ENCODE measurements around the gene UST.

Gene UST

GRCh38 chr6:148957752-148958151, 210.9 kb downstream of the UST start:
- Histone ChIP-seq H3K27me3 (ENCODE audit: low read length) (no peaks in the 10 kb centered on the region), H3K4me2 (ENCODE audit: low read depth, low read length, poor library complexity, severe bottlenecking) (no peak overlapping the region), H3F3A (ENCODE audit: insufficient read depth) (no peaks in the 10 kb centered on the region), H3K9ac (ENCODE audit: low read length) (no peak overlapping the region), H3K79me2 (ENCODE audit: insufficient read depth, low read length) (no peaks in the 10 kb centered on the region), H3K9me2 (replicated peaks; ENCODE audit: insufficient read depth, low read length) (no peaks in the 10 kb centered on the region), H3K4me3 (ENCODE audit: insufficient read depth, low read length, poor library complexity, severe bottlenecking) (no peak overlapping the region), H2AFZ (ENCODE audit: low read depth, low read length, severe bottlenecking) (no peak overlapping the region), H3K36me3 (ENCODE audit: low read length) (no peaks in the 10 kb centered on the region), H4K20me1 (ENCODE audit: low read depth, low read length) (no peaks in the 10 kb centered on the region), H3K9me3 (ENCODE audit: insufficient read depth, low read length) (no peaks in the 10 kb centered on the region), H3K27ac (ENCODE audit: low read depth, low read length) (no peak overlapping the region)
- TF ChIP-seq CTCF (IDR thresholded peaks at IDR 0.05; ENCODE audit: insufficient read depth, low read length, poor library complexity, severe bottlenecking) (no peak), EZH2phosphoT487 (conservative IDR thresholded peaks at IDR 0.05; ENCODE audit: low read length) (no peak)

GRCh38 chr6:148959008-148959407, 212.2 kb downstream of the UST start:
- Histone ChIP-seq H3K79me2 (ENCODE audit: insufficient read depth, low read length) (no peaks in the 10 kb centered on the region), H3K9ac (ENCODE audit: low read length) (no peak overlapping the region), H3K27ac (ENCODE audit: low read depth, low read length) (no peak overlapping the region), H3K9me3 (ENCODE audit: insufficient read depth, low read length) (no peaks in the 10 kb centered on the region), H2AFZ (ENCODE audit: low read depth, low read length, severe bottlenecking) (no peak overlapping the region), H3K4me3 (ENCODE audit: insufficient read depth, low read length, poor library complexity, severe bottlenecking) (no peak overlapping the region), H3K4me2 (ENCODE audit: low read depth, low read length, poor library complexity, severe bottlenecking) (no peak overlapping the region), H4K20me1 (ENCODE audit: low read depth, low read length) (no peaks in the 10 kb centered on the region), H3K9me2 (replicated peaks; ENCODE audit: insufficient read depth, low read length) (no peaks in the 10 kb centered on the region), H3F3A (ENCODE audit: insufficient read depth) (no peaks in the 10 kb centered on the region), H3K27me3 (ENCODE audit: low read length) (no peaks in the 10 kb centered on the region), H3K36me3 (ENCODE audit: low read length) (no peaks in the 10 kb centered on the region)
- TF ChIP-seq CTCF (IDR thresholded peaks at IDR 0.05; ENCODE audit: insufficient read depth, low read length, poor library complexity, severe bottlenecking) (no peak), EZH2phosphoT487 (conservative IDR thresholded peaks at IDR 0.05; ENCODE audit: low read length) (no peak)

GRCh38 chr6:148959501-148959900, 212.7 kb downstream of the UST start:
- no peaks in the 10 kb centered on the region for H3K36me3 ChIP-seq (ENCODE audit: low read length)
- H3K9ac ChIP-seq (ENCODE audit: low read length) = no peak overlapping the region
- TF ChIP-seq CTCF (IDR thresholded peaks at IDR 0.05; ENCODE audit: insufficient read depth, low read length, poor library complexity, severe bottlenecking) = no peak
- no peak for TF ChIP-seq EZH2phosphoT487 (conservative IDR thresholded peaks at IDR 0.05; ENCODE audit: low read length)

More at GRCh38 chr6:148959501-148959900, 212.7 kb downstream of the UST start:
- H3K27me3 ChIP-seq (ENCODE audit: low read length) = no peaks in the 10 kb centered on the region
- no peak overlapping the region for H3K4me2 ChIP-seq (ENCODE audit: low read depth, low read length, poor library complexity, severe bottlenecking)
- no peak overlapping the region for H3K27ac ChIP-seq (ENCODE audit: low read depth, low read length)
- no peaks in the 10 kb centered on the region for H3K79me2 ChIP-seq (ENCODE audit: insufficient read depth, low read length)
- H4K20me1 ChIP-seq (ENCODE audit: low read depth, low read length) = no peaks in the 10 kb centered on the region
- no peaks in the 10 kb centered on the region for H3K9me2 ChIP-seq (replicated peaks; ENCODE audit: insufficient read depth, low read length)
- H3F3A ChIP-seq (ENCODE audit: insufficient read depth) = no peaks in the 10 kb centered on the region
- no peak overlapping the region for H3K4me3 ChIP-seq (ENCODE audit: insufficient read depth, low read length, poor library complexity, severe bottlenecking)
- no peaks in the 10 kb centered on the region for H3K9me3 ChIP-seq (ENCODE audit: insufficient read depth, low read length)
- H2AFZ ChIP-seq (ENCODE audit: low read depth, low read length, severe bottlenecking) = no peak overlapping the region

Measured in SU-DHL-6 (cell line).